IPS-15b (cell line): Measurements from ENCODE around the gene GNA14.
"Not testable (repeated sequence)": the region's sequence is repeated elsewhere in the genome, so short reads cannot be mapped to it uniquely, and the experiment has no call there.

Experiments used
- H3K27me3 ChIP-seq: one replicate; pipeline ENCODE4 v1.6.1; 2013; ENCODE audit warnings: low read length; ENCODE audit not compliant: control insufficient read depth, insufficient read depth
- H3K36me3 ChIP-seq: one replicate; pipeline ENCODE4 v1.6.1; 2013; ENCODE audit warnings: low read length; ENCODE audit not compliant: control insufficient read depth, insufficient read depth
- H3K4me1 ChIP-seq: one replicate; pipeline ENCODE4 v1.6.1; 2013; ENCODE audit warnings: mild to moderate bottlenecking, low read length; ENCODE audit not compliant: control insufficient read depth, insufficient read depth
- H3K4me3 ChIP-seq: one replicate; pipeline ENCODE4 v1.5.1; 2013; ENCODE audit warnings: low read depth, low read length
- H3K9ac ChIP-seq: one replicate; pipeline ENCODE4 v1.6.1; 2013; ENCODE audit warnings: low read depth, mild to moderate bottlenecking, low read length
- H3K9me3 ChIP-seq: one replicate; pipeline ENCODE4 v1.6.1; 2013; ENCODE audit warnings: mild to moderate bottlenecking, low read length; ENCODE audit not compliant: control insufficient read depth, insufficient read depth

The GNA14 gene

DNA sequence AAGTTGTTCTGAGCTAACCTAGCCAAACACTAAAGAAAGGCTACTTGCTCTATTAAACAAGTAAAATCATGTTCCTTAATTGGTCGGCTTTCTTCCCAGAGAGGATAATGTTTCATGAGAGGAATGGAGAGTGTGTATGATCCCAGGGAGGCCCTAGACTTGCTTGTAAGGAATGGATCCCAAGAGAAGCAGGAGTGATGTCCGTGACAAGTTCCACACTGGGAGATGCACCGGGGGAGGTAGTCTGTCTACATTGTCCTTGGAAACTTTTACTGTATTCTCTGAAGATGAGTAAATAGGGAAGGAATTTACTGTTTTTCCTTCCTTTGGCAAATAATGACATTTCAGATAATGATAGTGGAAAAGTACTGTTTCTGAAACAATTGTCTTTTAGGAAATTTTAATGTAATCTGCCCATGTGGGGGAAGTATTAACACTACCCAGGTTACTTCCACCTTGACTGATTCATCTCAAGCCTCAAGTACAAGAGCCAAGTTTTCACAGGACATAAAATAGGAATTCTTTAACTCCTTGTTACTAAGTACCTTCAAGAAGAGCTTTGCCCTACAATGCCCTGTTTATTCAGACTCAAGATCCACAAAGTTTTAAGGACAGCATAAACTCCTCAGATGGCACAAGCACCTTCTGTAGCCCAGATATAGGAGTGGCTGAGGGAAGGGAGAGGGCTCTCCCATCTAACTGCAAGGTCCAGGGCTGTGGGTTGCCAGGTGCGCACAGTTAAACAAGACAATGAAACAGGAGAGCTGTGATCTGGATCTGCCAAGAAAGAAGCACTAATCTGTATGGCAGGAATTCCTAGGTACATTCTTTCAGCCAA, 152.1 kb downstream of the GNA14 start:
- Histone ChIP-seq H3K36me3 (no peaks in the 10 kb centered on the region), H3K4me3 (no peak overlapping the region), H3K4me1 (no peaks in the 10 kb centered on the region), H3K9me3 (no peaks in the 10 kb centered on the region), H3K9ac (no peak overlapping the region), H3K27me3 (no peaks in the 10 kb centered on the region)

DNA sequence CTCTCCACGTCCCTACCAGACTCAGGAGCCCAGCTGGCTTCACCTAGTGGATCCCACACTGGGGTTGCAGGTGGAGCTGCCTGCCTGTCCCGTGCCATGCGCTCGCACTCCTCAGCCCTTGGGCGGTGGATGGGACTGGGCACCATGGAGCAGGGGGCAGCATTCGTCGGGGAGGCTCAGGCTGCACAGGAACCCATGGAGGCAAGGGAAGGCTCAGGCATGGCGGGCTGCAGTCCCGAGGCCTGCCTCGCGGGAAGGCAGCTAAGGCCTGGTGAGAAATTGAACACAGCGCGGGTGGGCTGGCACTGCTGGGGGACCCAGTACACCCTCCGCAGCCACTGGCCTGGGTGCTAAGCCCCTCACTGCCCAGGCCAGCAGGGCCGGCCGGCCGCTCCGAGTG, 157.8 kb downstream of the GNA14 start:
- not testable (repeated sequence) for H3K4me3 ChIP-seq, H3K4me1 ChIP-seq, H3K9ac ChIP-seq, H3K9me3 ChIP-seq, H3K27me3 ChIP-seq, H3K36me3 ChIP-seq

DNA sequence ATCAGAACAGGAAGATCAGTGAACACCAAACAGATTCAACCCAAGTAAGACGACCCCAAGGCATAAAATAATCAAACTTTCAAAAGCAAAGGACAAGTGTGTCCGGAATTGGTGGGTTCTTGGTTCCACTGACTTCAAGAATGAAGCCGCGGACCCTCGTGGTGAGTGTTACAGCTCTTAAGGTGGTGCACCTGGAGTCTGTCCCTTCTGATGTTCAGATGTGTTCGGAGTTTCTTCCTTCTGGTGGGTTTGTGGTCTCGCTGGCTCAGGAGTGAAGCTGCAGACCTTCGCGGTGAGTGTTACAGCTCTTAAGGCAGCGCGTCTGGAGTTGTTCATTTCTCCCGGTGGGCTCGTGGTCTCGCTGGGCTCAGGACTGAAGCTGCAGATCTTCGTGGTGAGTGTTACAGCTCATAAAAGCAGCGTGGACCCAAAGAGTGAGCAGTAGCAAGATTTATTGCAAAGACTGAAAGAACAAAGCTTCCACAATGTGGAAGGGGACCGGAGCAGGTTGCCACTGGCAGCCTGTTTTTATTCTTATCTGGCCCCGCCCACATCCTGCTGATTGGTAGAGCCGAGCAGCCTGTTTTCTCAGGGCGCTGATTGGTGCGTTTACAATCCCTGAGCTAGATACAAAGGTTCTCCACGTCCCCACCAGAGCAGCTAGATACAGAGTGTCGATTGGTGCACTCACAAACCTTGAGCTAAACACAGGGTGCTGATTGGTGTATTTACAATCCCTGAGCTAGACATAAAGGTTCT, 158.5 kb downstream of the GNA14 start:
- not testable (repeated sequence) for H3K9me3 ChIP-seq, H3K4me3 ChIP-seq, H3K9ac ChIP-seq, H3K36me3 ChIP-seq, H3K27me3 ChIP-seq, H3K4me1 ChIP-seq

DNA sequence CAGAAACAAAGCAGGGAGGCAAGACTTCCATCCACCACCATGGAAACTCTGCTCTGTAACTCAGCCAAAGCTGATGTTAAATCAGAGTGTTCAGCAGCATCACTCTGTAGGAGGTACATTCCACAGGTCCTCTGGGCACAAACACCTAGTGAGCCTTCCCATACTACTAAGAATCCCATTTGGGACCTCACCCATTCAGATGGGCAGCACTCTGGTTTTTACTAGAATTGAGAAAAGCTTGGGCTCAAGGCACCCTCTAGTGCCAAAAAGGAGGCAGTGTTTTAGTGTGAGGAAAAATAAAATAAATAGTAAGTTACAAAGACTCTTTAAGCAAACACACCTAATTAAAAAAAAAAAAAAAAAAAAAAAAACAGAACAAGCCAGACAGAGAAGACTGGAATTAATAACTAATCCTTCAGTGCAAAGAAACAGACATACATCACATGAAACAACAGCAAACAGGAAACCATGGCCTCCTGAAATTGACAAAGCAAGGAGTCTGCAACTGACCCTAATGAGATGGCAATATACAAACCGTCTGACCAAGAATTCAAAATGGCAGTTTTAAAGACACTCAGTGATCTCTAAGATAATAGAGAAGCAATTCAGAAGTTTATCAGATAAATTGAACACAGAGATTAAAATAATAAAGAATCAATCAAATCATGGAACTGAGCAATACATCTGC, 159.5 kb downstream of the GNA14 start:
- H3K9me3 ChIP-seq: no peaks in the 10 kb centered on the region
- H3K36me3 ChIP-seq: no peaks in the 10 kb centered on the region
- H3K9ac ChIP-seq: no peak overlapping the region
- H3K4me1 ChIP-seq: no peaks in the 10 kb centered on the region
- no peaks in the 10 kb centered on the region for H3K27me3 ChIP-seq
- no peak overlapping the region for H3K4me3 ChIP-seq

DNA sequence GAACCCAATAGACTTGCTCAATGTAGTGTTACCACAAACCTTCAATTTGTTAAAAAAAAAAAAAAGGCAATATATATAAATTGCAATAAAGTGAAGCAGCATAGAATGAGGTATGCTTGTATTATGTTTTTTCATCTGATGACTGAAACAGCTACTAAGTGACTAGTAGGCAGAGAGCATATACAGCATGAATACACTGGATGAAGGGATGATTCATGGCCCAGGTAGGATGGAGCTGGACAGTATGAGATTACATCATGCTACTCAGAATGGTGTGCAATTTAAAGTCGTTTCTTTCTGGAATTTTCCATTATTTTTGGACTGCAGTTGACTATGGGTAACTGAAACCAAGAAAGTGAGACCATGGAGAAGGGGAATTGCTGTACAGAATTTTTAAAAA, 161.2 kb downstream of the GNA14 start:
- Histone ChIP-seq H3K36me3 (no peaks in the 10 kb centered on the region), H3K4me3 (no peak overlapping the region), H3K27me3 (no peaks in the 10 kb centered on the region), H3K9ac (no peak overlapping the region), H3K9me3 (no peaks in the 10 kb centered on the region), H3K4me1 (no peaks in the 10 kb centered on the region)

DNA sequence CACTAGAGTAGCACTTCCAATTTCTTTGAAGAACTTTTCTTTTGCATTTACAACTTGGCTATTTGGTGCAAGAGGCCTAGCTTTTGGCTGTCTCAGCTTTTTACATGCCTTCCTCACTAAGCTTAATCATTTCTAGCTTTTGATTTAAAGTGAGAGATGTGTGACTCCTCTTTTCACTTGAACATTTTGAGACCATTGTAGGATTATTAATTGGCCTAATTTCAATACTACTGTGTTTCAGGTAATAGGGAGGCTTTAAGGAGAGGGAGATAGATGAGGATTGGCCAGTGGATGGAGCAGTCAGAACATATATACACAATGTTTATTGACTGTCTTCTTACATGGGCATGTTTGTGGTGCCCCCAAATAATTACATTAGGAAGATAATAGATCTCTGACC, 161.7 kb downstream of the GNA14 start:
- Histone ChIP-seq H3K4me3 (no peak overlapping the region), H3K9ac (no peak overlapping the region), H3K9me3 (no peaks in the 10 kb centered on the region), H3K4me1 (no peaks in the 10 kb centered on the region), H3K36me3 (no peaks in the 10 kb centered on the region), H3K27me3 (no peaks in the 10 kb centered on the region)

DNA sequence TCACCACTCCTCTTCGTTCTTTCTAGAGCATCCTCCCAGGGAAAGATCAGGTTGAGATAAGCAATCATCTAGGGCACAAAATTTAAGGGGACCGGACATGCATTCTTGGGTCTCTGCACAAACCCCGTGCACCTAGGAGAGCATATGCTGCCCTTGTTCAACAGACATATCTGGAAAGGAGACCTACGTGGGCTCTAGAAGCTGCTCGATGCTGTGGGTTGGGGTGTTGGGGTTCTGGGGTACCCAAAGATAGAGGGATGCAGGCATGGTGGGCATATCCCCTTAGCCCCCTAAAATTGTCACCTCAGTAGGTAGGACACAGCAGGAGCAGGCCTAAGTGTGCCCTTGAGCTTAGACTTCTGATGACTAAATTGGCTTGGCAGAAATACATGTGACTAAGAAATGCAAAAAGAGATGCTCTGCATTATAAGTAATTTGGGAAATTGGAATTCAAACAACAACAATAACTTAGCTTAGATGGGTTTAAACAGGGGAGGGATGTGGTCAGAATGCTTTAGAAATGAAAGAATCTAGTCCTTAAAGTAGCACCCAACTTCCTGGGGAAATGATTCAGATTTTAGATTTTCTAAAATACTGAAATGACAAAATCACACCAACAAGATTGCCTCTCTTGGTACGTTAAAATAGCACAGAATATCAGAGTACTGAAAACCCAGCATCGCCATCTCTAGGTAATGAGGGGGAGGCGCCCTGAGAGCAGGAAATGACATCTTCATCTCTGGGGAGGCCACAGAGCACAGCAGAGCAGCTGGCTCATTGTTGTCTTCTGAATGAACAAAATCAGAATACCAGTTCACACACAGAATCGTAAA, 172.3 kb downstream of the GNA14 start:
- no peak overlapping the region for H3K9ac ChIP-seq

DNA sequence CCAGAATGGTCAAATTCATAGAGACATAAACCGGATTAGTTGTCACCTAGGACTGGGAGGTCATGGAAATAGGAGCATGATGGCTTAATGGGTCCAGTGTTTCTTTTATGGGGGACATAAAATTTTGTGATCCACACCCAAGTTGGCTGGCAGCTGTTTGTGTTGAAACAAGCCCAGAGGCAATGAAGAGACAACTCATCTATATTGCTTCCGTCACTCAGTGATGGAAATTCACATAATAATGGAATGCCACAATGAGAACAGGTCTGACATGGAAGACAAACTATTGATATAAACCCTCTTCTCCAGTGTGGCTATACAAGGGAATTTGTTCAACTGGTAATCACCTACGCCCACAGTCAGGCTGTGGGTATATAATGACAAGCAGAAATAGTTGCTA, 173.2 kb downstream of the GNA14 start:
- Histone ChIP-seq H3K27me3 (no peaks in the 10 kb centered on the region), H3K4me3 (no peak overlapping the region)

More for the DNA sequence above, 172.3 kb downstream of the GNA14 start:
- no peaks in the 10 kb centered on the region for H3K9me3 ChIP-seq
- H3K4me3 ChIP-seq: no peak overlapping the region
- no peaks in the 10 kb centered on the region for H3K4me1 ChIP-seq
- H3K27me3 ChIP-seq: no peaks in the 10 kb centered on the region
- no peaks in the 10 kb centered on the region for H3K36me3 ChIP-seq

DNA sequence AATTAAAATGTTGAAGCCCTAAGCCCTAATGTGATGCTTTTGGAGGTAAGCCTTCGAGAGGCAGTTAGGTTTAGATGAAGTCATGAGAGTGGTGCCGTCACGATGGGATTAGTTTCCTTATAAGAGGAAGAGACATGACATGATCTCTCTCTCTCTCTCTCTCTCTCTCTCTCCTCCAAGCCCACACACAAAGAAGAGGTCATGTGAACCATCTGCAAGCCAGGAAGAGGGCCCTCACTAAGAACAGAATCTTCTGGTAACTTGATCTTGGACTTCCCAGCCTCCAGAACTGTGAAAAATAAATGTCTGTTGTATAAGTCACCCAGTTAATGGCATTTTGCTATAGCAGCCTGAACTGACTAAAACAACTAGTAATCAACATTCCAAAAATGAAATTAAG, 175.5 kb downstream of the GNA14 start:
- Histone ChIP-seq H3K27me3 (no peaks in the 10 kb centered on the region), H3K9ac (no peak overlapping the region), H3K9me3 (no peaks in the 10 kb centered on the region), H3K4me3 (no peak overlapping the region), H3K4me1 (no peaks in the 10 kb centered on the region), H3K36me3 (no peaks in the 10 kb centered on the region)

More for the DNA sequence above, 173.2 kb downstream of the GNA14 start:
- Histone ChIP-seq H3K9me3 (no peaks in the 10 kb centered on the region), H3K4me1 (no peaks in the 10 kb centered on the region), H3K9ac (no peak overlapping the region), H3K36me3 (no peaks in the 10 kb centered on the region)

DNA sequence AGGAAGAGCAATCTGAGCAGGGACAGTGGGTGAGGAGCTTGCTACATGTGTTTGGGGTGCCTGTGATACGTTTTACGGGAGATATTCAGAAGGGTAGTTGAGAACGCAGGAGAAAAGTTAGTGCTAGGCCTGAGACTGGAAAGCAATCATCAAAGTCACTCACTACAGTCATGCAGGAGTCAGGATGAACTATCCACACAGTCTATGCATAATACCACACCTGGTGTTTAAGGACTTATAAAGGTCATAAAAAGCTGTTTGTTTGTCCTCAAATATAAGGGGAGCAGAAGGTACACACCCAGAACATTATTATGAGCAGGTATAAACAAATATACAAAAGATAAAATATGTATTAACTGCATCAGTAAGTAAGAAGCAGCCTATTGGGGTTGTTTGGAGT, 176.6 kb downstream of the GNA14 start:
- Histone ChIP-seq H3K4me1 (no peaks in the 10 kb centered on the region), H3K9me3 (no peaks in the 10 kb centered on the region), H3K36me3 (no peaks in the 10 kb centered on the region), H3K27me3 (no peaks in the 10 kb centered on the region), H3K4me3 (no peak overlapping the region), H3K9ac (no peak overlapping the region)

DNA sequence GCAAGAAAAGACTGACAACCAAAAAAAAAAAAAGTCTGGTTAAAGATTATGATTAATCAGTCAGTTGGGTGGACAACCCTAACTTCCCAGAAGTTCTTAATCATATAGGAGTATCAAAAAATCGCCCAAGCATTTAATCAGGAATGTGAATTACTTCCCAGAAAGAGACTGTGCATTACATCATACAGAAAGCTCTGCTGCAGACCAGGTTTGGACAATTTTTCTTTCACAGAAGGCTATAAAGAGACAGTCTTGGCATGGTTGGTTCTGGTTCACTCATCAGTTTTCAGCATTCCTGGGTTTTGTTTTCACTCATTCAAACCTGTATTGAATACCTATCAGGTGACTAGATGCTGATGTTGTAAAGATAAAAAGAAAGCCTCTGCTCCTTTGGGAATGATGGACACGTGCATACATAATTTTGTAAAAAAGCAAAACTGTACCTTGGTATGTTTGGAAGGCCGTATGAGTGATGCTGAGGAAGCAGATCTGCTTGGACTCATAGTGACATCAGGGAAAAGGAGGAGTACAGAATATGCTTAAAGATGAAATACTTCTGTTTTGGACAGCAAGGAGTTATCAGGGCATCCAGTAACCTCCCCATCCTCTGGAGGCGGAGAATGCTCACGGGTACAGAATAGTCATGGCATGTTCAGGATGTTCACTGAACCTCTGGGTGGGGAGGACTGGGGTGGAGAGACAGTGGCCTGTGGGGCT, 178.4 kb downstream of the GNA14 start:
- Histone ChIP-seq H3K36me3 (no peaks in the 10 kb centered on the region), H3K9me3 (no peaks in the 10 kb centered on the region), H3K27me3 (no peaks in the 10 kb centered on the region), H3K9ac (no peak overlapping the region), H3K4me3 (no peak overlapping the region), H3K4me1 (peaks cover 3% of the 10 kb centered on the region)
